Activated CD8-positive, alpha-beta T cell treated with anti-CD3 and anti-CD28 coated beads for 36 hours (primary cell): ENCODE results near the gene PDE4B. TPM values are rescaled to one million over a fixed set of nuclear protein-coding genes. Genes with fewer than 3 reads are reported as not detected.
A peak's percentile ranks its signal among the peaks of the same experiment; 100 is the strongest.

Experiments used
- ATAC-seq: fragments of 200-7000 bp; cut with Tn5 transposase; one replicate; pipeline ENCODE4 v1.10.0; 2021; ENCODE audit warnings: mild to moderate bottlenecking, moderate library complexity
- CTCF ChIA-PET: fragments of 350-600 bp; sonication (Branson Sonifier 250); formaldehyde crosslinking; loops from one replicate; lab custom pipeline; 2021; ENCODE audit warnings: antibody characterized with exemption; lab: Charles Lee
- POLR2A ChIA-PET: fragments of 350-600 bp; sonication (Branson Sonifier 250); formaldehyde crosslinking; loops from one replicate; lab custom pipeline; 2021; ENCODE audit warnings: antibody characterized with exemption; lab: Charles Lee
- DNase-seq: peaks from one replicate; pipeline ENCODE4 v3.0.0-alpha.2; 2020
- H3K27ac Mint-ChIP-seq: one replicate; pipeline ENCODE4 v1.8.0; 2021; ENCODE audit warnings: mild to moderate bottlenecking, mixed read lengths
- H3K27me3 Mint-ChIP-seq: one replicate; pipeline ENCODE4 v1.8.0; 2021; ENCODE audit warnings: mixed read lengths
- H3K36me3 Mint-ChIP-seq: one replicate; pipeline ENCODE4 v1.8.0; 2021; ENCODE audit warnings: low read depth, mixed read lengths
- H3K4me1 Mint-ChIP-seq: one replicate; pipeline ENCODE4 v1.8.0; 2021; ENCODE audit warnings: low read depth, mixed read lengths
- H3K4me3 Mint-ChIP-seq: one replicate; pipeline ENCODE4 v1.8.0; 2021; ENCODE audit warnings: mild to moderate bottlenecking, moderate library complexity, mixed read lengths
- H3K9me3 Mint-ChIP-seq: one replicate; pipeline ENCODE4 v1.8.0; 2021; ENCODE audit warnings: mixed read lengths
- CTCF ChIP-seq: fragments of 200-600 bp; IDR thresholded peaks from one replicate; pipeline ENCODE4 v1.8.0; 2022; ENCODE audit warnings: antibody characterized with exemption, mild to moderate bottlenecking
- intact Hi-C: fragments of 100-400 bp; cut with micrococcal nuclease; formaldehyde crosslinking; loops from one replicate; pipeline ENCODE4 v1.10.0; 2022
- total RNA-seq, 2 experiments: library from RNA; stranded (reverse); gene quantifications; one replicate each; pipeline ENCODE4 v1.2.3, GENCODE V29; 2021

Gene PDE4B
- total RNA-seq, 2 experiments from 2014 or later: 32.4 to 33.1 TPM

- H3K27ac Mint-ChIP-seq: peak overlapping the region; percentile 43
- H3K4me3 Mint-ChIP-seq: no peak overlapping the region
- H3K9me3 Mint-ChIP-seq: peaks cover 5% of the 10 kb centered on the region
- H3K4me1 Mint-ChIP-seq: peaks cover 44% of the 10 kb centered on the region
- H3K36me3 Mint-ChIP-seq: no peaks in the 10 kb centered on the region
- CTCF ChIA-PET: interaction anchor here (1.4 kb wide), 1 partner anchor 53 kb away, joined by 3 read pairs; no protein-coding TSS in a partner anchor
- H3K27me3 Mint-ChIP-seq: no peaks in the 10 kb centered on the region
- no peak for TF ChIP-seq CTCF
- intact Hi-C loops: loop anchor here (2.0 kb wide), 1 partner anchor 23 kb away; no protein-coding TSS in a partner anchor
- peak; percentile 65 for ATAC-seq
- POLR2A ChIA-PET: interaction anchor here (0.6 kb wide), 1 partner anchor 37 kb away, joined by 3 read pairs; no protein-coding TSS in a partner anchor
- DNase-seq: no peak
These were observed 531.4 kb downstream of the PDE4B start for GRCh38 chr1:66323958-66324625.

GRCh38 chr1:66325594-66326380, 533.1 kb downstream of the PDE4B start:
- DNase-seq (no peak), ATAC-seq (no peak)
- Mint-ChIP-seq H3K27me3 (no peaks in the 10 kb centered on the region), H3K4me3 (no peak overlapping the region), H3K4me1 (peaks cover 61% of the 10 kb centered on the region), H3K36me3 (no peaks in the 10 kb centered on the region), H3K27ac (no peak overlapping the region), H3K9me3 (peaks cover 5% of the 10 kb centered on the region)
- intact Hi-C loops: loop anchor here (2.0 kb wide), 1 partner anchor 25 kb away; no protein-coding TSS in a partner anchor
- POLR2A ChIA-PET: interaction anchor here (1.0 to 1.4 kb wide), 3 partner anchors 9 to 41 kb away, joined by 3 to 4 read pairs (median 3); no protein-coding TSS in a partner anchor
- CTCF ChIA-PET: interaction anchor here (1.0 to 2.7 kb wide), 8 partner anchors 9 to 120 kb away, joined by 3 to 10 read pairs (median 3); no protein-coding TSS in a partner anchor
- TF ChIP-seq CTCF: no peak

- ChIA-PET CTCF (interaction anchor here (0.6 to 2.7 kb wide), 7 partner anchors 10 to 119 kb away, joined by 3 to 10 read pairs (median 3); no protein-coding TSS in a partner anchor), POLR2A (interaction anchor here (1.1 kb wide), 1 partner anchor 15 kb away, joined by 3 read pairs; no protein-coding TSS in a partner anchor)
- H3K4me1 Mint-ChIP-seq: peaks cover 69% of the 10 kb centered on the region
- no peaks in the 10 kb centered on the region for H3K9me3 Mint-ChIP-seq
- no peak overlapping the region for H3K27ac Mint-ChIP-seq
- ATAC-seq: no peak
- TF ChIP-seq CTCF: no peak
- intact Hi-C loops: no loop called here
- no peak for DNase-seq
- H3K36me3 Mint-ChIP-seq: no peaks in the 10 kb centered on the region
- no peak overlapping the region for H3K4me3 Mint-ChIP-seq
- H3K27me3 Mint-ChIP-seq: no peaks in the 10 kb centered on the region
These were observed 534.2 kb downstream of the PDE4B start for GRCh38 chr1:66326867-66327266.

GRCh38 chr1:66327588-66327987, 534.9 kb downstream of the PDE4B start:
- POLR2A ChIA-PET: no interaction called here
- Mint-ChIP-seq H3K4me3 (no peak overlapping the region), H3K27me3 (no peaks in the 10 kb centered on the region), H3K27ac (no peak overlapping the region), H3K9me3 (no peaks in the 10 kb centered on the region), H3K4me1 (peaks cover 69% of the 10 kb centered on the region), H3K36me3 (peaks cover under 1% of the 10 kb centered on the region)
- DNase-seq: no peak
- TF ChIP-seq CTCF: no peak
- intact Hi-C loops: no loop called here
- no peak for ATAC-seq
- CTCF ChIA-PET: interaction anchor here (1.5 to 2.7 kb wide), 3 partner anchors 10 to 118 kb away, joined by 3 to 10 read pairs (median 8); no protein-coding TSS in a partner anchor
